EL (cell line): ENCODE data around the gene ALDOA.
"Not testable (repeated sequence)": the region's sequence is repeated elsewhere in the genome, so short reads cannot be mapped to it uniquely, and the experiment has no call there.

Experiments
- DNase-seq: peaks from one replicate; pipeline ENCODE4 v3.0.0-alpha.2; 2016

ALDOA gene

GRCh38 chr16:30092373-30093010 is 26.9 kb downstream of the ALDOA start:
- peak; percentile 44 for DNase-seq

- no peak for DNase-seq
Measured at GRCh38 chr16:30094541-30095165, 29.1 kb downstream of the ALDOA start.

GRCh38 chr16:30095166-30096078 is 29.9 kb downstream of the ALDOA start:
- DNase-seq: no peak

- peak; percentile 87 for DNase-seq
Measured at GRCh38 chr16:30096105-30096861, 30.7 kb downstream of the ALDOA start, which contains the start of gene YPEL3. TSS of gene YPEL3 (minus strand) at chr16:30096213. CDS start at chr16:30095482, 731 bp downstream.

GRCh38 chr16:30096862-30097563 is 31.5 kb downstream of the ALDOA start:
- no peak for DNase-seq

- DNase-seq: no peak
Measured at GRCh38 chr16:30104090-30104489, 38.5 kb downstream of the ALDOA start.

GRCh38 chr16:30104492-30104891 is 38.9 kb downstream of the ALDOA start:
- no peak for DNase-seq

- no peak for DNase-seq
Measured at GRCh38 chr16:30108059-30108850, 42.7 kb downstream of the ALDOA start.

- peak; percentile 27 for DNase-seq
Measured at GRCh38 chr16:30110661-30111060, 45.1 kb downstream of the ALDOA start.

GRCh38 chr16:30112197-30113030 is 46.9 kb downstream of the ALDOA start:
- peak; percentile 45 for DNase-seq

GRCh38 chr16:30113031-30113710 is 47.6 kb downstream of the ALDOA start, which contains the start of gene GDPD3:
TSS of gene GDPD3 (minus strand) at chr16:30113537. CDS start at chr16:30113478, 59 bp downstream.
- peak; percentile 30 for DNase-seq

- peak; percentile 41 for DNase-seq
Measured at GRCh38 chr16:30113711-30114333, 48.3 kb downstream of the ALDOA start.

GRCh38 chr16:30114411-30114810 is 48.9 kb downstream of the ALDOA start:
- DNase-seq: no peak

- not testable (repeated sequence) for DNase-seq
Measured at GRCh38 chr16:30114833-30115232, 49.3 kb downstream of the ALDOA start.

GRCh38 chr16:30115238-30115637 is 49.7 kb downstream of the ALDOA start:
- no peak for DNase-seq

- DNase-seq: no peak
Measured at GRCh38 chr16:30116291-30117207, 51.0 kb downstream of the ALDOA start.

GRCh38 chr16:30117768-30118167 is 52.2 kb downstream of the ALDOA start:
- no peak for DNase-seq

- no peak for DNase-seq
Measured at GRCh38 chr16:30119428-30119827, 53.9 kb downstream of the ALDOA start.
